ENCODE results near the gene GPATCH1. TPM values are rescaled to one million over a fixed set of nuclear protein-coding genes. Genes with fewer than 3 reads are reported as not detected.
A peak's percentile ranks its signal among the peaks of the same experiment; 100 is the strongest.

The GPATCH1 gene
- total and polyA plus RNA-seq, 9 of the 15 experiments (the other 6 are each of a cell fraction or from before 2014, with no cell fraction given), result 3.7 to 9.7 (median 7.7) TPM

- TF ChIP-seq, protein P1, sequence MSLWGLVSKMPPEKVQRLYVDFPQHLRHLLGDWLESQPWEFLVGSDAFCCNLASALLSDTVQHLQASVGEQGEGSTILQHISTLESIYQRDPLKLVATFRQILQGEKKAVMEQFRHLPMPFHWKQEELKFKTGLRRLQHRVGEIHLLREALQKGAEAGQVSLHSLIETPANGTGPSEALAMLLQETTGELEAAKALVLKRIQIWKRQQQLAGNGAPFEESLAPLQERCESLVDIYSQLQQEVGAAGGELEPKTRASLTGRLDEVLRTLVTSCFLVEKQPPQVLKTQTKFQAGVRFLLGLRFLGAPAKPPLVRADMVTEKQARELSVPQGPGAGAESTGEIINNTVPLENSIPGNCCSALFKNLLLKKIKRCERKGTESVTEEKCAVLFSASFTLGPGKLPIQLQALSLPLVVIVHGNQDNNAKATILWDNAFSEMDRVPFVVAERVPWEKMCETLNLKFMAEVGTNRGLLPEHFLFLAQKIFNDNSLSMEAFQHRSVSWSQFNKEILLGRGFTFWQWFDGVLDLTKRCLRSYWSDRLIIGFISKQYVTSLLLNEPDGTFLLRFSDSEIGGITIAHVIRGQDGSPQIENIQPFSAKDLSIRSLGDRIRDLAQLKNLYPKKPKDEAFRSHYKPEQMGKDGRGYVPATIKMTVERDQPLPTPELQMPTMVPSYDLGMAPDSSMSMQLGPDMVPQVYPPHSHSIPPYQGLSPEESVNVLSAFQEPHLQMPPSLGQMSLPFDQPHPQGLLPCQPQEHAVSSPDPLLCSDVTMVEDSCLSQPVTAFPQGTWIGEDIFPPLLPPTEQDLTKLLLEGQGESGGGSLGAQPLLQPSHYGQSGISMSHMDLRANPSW (CRISPR knock-in tag; IDR thresholded peaks at IDR 0.05), result no peak
- TF ChIP-seq FOXP4 (CRISPR knock-in tag; IDR thresholded peaks at IDR 0.05; ENCODE audit: borderline replicate concordance) (no peak), U2AF2 (optimal IDR thresholded peaks at IDR 0.05; ENCODE audit: low read depth, low read length) (no peak), ZNF583 (CRISPR knock-in tag; IDR thresholded peaks at IDR 0.05) (no peak), CHCHD3 (CRISPR knock-in tag; IDR thresholded peaks at IDR 0.05) (no peak), MED1 (CRISPR knock-in tag; IDR thresholded peaks at IDR 0.05; ENCODE audit: borderline replicate concordance) (no peak), U2AF1 (optimal IDR thresholded peaks at IDR 0.05; ENCODE audit: low read depth, low read length) (no peak), CBFA2T3 (IDR thresholded peaks at IDR 0.05) (no peak), NR2C1 (IDR thresholded peaks at IDR 0.05) (no peak), NR2C1 (tag; IDR thresholded peaks at IDR 0.05) (no peak), ZNF140 (CRISPR knock-in tag; IDR thresholded peaks at IDR 0.05) (no peak)
- TF ChIP-seq, protein P2, sequence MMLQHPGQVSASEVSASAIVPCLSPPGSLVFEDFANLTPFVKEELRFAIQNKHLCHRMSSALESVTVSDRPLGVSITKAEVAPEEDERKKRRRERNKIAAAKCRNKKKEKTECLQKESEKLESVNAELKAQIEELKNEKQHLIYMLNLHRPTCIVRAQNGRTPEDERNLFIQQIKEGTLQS (IDR thresholded peaks at IDR 0.05), result no peak
- TF ChIP-seq, protein P2 (CRISPR knock-in tag; conservative IDR thresholded peaks at IDR 0.05), result no peak
- TF ChIP-seq, protein P3, sequence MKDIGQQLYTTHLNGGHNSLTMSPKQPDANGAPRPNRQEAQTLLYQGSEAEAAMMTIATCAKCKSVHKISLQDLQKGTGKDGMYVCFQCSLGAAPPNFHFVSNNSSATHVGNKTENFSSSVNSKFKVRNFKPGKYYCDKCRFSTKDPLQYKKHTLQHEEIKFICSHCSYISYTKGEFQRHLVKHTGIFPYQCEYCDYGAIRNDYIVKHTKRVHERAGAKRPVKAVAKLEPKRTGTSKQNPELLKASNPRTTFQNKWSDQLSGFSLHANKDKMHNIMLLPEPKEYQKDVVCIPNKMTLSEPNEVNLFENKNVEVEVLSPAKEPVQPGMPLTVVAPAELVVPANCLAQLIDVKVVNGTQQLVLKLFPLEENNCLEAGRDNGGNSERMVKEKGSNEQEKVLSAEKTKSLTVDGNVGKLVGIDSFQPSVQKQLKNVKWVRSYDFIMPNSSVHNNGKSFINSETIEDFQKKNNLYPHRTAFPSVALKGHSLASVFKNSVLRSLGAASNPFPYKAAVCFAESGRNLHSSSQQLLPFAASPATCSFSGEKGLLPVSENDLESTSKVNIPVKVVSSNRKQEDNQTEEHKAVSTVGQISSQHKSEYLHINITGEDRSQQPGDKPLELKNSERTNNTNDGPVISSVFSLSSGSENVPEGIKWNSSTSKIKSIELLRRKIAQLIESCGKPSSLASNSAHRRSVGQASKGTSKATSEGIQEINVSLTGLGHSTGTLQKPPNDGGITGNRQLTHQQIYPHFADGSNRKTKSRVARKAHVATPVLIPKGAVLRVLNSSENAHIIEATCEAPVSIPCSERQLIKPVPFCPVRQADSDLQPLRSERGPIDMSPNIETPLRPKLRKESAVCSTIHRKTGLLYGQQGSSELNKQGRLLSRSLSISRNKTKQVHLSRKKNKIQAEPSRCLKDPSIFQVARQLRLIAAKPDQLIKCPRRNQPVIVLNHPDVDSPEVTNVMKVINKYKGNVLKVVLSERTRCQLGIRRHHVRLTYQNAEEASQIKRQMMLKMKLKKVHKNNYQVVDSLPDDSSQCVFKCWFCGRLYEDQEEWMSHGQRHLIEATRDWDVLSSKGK (CRISPR knock-in tag; IDR thresholded peaks at IDR 0.05), result no peak
- TF ChIP-seq, protein P4, sequence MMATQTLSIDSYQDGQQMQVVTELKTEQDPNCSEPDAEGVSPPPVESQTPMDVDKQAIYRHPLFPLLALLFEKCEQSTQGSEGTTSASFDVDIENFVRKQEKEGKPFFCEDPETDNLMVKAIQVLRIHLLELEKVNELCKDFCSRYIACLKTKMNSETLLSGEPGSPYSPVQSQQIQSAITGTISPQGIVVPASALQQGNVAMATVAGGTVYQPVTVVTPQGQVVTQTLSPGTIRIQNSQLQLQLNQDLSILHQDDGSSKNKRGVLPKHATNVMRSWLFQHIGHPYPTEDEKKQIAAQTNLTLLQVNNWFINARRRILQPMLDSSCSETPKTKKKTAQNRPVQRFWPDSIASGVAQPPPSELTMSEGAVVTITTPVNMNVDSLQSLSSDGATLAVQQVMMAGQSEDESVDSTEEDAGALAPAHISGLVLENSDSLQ (IDR thresholded peaks at IDR 0.05), result peak; percentile 55
Measured at GRCh38 chr19:33156334-33156733, 75.4 kb downstream of the GPATCH1 start (continued).

Data from K562 (cell line).